Ishikawa (cell line): ENCODE results near the gene ZNF536.

Experiments
- EP300 ChIP-seq: IDR thresholded peaks from 2 replicates; pipeline ENCODE4 v1.6.1; 2012; ENCODE audit warnings: borderline replicate concordance
- FOXM1 ChIP-seq: IDR thresholded peaks from 2 replicates; pipeline ENCODE4 v1.6.1; 2012; ENCODE audit warnings: low read depth, borderline replicate concordance
- TAF1 ChIP-seq: IDR thresholded peaks from 2 replicates; pipeline ENCODE4 v1.6.1; 2012; ENCODE audit warnings: low read depth, mild to moderate bottlenecking
- YY1 ChIP-seq: IDR thresholded peaks from 2 replicates; pipeline ENCODE4 v1.6.1; 2012; ENCODE audit warnings: low read depth
- TF ChIP-seq, protein P1 (sequence below): IDR thresholded peaks from 2 replicates; pipeline ENCODE4 v1.6.1; 2012
- TF ChIP-seq, protein P2 (sequence below): IDR thresholded peaks from 2 replicates; pipeline ENCODE4 v1.6.1; 2012; ENCODE audit warnings: low read depth, mild to moderate bottlenecking

DNA sequence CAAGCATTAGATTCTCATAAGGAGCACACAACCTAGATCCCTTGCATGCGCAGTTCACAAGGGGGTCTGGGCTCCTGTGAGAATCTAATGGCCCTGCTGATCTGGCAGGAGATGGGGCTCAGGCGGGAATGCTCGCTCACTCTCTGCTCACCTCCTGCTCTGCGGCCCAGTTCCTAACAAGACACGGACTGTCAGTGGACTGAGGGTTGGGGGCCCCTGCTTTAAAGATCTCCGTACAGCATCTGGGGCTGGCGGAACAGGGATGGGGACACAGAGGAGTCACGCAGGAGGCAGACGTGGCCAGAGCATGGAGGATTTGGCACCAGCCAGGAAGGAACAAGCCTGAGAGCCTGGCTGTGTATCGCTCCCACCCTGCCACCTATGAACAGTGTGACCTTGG lies 37.3 kb upstream of the ZNF536 start:
- no peak for TF ChIP-seq EP300
- TF ChIP-seq TAF1: no peak
- TF ChIP-seq FOXM1: no peak
- no peak for TF ChIP-seq YY1
- TF ChIP-seq, protein P1, sequence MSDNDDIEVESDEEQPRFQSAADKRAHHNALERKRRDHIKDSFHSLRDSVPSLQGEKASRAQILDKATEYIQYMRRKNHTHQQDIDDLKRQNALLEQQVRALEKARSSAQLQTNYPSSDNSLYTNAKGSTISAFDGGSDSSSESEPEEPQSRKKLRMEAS: no peak
- TF ChIP-seq, protein P2, sequence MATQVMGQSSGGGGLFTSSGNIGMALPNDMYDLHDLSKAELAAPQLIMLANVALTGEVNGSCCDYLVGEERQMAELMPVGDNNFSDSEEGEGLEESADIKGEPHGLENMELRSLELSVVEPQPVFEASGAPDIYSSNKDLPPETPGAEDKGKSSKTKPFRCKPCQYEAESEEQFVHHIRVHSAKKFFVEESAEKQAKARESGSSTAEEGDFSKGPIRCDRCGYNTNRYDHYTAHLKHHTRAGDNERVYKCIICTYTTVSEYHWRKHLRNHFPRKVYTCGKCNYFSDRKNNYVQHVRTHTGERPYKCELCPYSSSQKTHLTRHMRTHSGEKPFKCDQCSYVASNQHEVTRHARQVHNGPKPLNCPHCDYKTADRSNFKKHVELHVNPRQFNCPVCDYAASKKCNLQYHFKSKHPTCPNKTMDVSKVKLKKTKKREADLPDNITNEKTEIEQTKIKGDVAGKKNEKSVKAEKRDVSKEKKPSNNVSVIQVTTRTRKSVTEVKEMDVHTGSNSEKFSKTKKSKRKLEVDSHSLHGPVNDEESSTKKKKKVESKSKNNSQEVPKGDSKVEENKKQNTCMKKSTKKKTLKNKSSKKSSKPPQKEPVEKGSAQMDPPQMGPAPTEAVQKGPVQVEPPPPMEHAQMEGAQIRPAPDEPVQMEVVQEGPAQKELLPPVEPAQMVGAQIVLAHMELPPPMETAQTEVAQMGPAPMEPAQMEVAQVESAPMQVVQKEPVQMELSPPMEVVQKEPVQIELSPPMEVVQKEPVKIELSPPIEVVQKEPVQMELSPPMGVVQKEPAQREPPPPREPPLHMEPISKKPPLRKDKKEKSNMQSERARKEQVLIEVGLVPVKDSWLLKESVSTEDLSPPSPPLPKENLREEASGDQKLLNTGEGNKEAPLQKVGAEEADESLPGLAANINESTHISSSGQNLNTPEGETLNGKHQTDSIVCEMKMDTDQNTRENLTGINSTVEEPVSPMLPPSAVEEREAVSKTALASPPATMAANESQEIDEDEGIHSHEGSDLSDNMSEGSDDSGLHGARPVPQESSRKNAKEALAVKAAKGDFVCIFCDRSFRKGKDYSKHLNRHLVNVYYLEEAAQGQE: no peak
